ENCODE results near the gene PCSK6.

Gene PCSK6

GRCh38 chr15:101444807-101445508, 44.5 kb downstream of the PCSK6 start:
- H3K4me1 ChIP-seq (ENCODE audit: insufficient read depth, low read length, poor library complexity, severe bottlenecking) = no peaks in the 10 kb centered on the region
- no peak overlapping the region for H3K4me2 ChIP-seq (ENCODE audit: low read depth, low read length, poor library complexity, severe bottlenecking)
- H3K9me2 ChIP-seq (replicated peaks; ENCODE audit: low read depth, low read length) = no peaks in the 10 kb centered on the region
- no peak overlapping the region for H2AFZ ChIP-seq (ENCODE audit: low read length)
- H3K79me2 ChIP-seq (ENCODE audit: insufficient read depth, low read length) = no peaks in the 10 kb centered on the region
- no peaks in the 10 kb centered on the region for H3K36me3 ChIP-seq (ENCODE audit: insufficient read depth, low read length)
- no peak overlapping the region for H3K9ac ChIP-seq (ENCODE audit: low read depth, low read length, poor library complexity, severe bottlenecking)
- H3K4me3 ChIP-seq (ENCODE audit: low read length, poor library complexity, severe bottlenecking) = no peak overlapping the region
- no peaks in the 10 kb centered on the region for H3F3A ChIP-seq (ENCODE audit: low read depth)
- H3K9me3 ChIP-seq (ENCODE audit: insufficient read depth, low read depth, low read length) = peaks cover 7% of the 10 kb centered on the region; the same call in 1 of the 2 replicates
- H3K27me3 ChIP-seq (ENCODE audit: insufficient read depth, low read length, poor library complexity, severe bottlenecking) = no peaks in the 10 kb centered on the region
- no peak for TF ChIP-seq CTCF (conservative IDR thresholded peaks at IDR 0.05; ENCODE audit: low read length)
- no peak for TF ChIP-seq EZH2phosphoT487 (IDR thresholded peaks at IDR 0.05; ENCODE audit: borderline replicate concordance)
- H4K20me1 ChIP-seq (ENCODE audit: insufficient read depth, low read length, poor library complexity, severe bottlenecking) = no peaks in the 10 kb centered on the region

- Histone ChIP-seq H4K20me1 (ENCODE audit: insufficient read depth, low read length, poor library complexity, severe bottlenecking) (no peaks in the 10 kb centered on the region), H3K4me2 (ENCODE audit: low read depth, low read length, poor library complexity, severe bottlenecking) (no peak overlapping the region), H3K9me3 (ENCODE audit: insufficient read depth, low read depth, low read length) (peaks cover 7% of the 10 kb centered on the region; the same call in 1 of the 2 replicates), H3F3A (ENCODE audit: low read depth) (no peaks in the 10 kb centered on the region), H3K9ac (ENCODE audit: low read depth, low read length, poor library complexity, severe bottlenecking) (no peak overlapping the region), H3K36me3 (ENCODE audit: insufficient read depth, low read length) (no peaks in the 10 kb centered on the region), H3K9me2 (replicated peaks; ENCODE audit: low read depth, low read length) (no peaks in the 10 kb centered on the region), H2AFZ (ENCODE audit: low read length) (no peak overlapping the region), H3K79me2 (ENCODE audit: insufficient read depth, low read length) (no peaks in the 10 kb centered on the region), H3K4me1 (ENCODE audit: insufficient read depth, low read length, poor library complexity, severe bottlenecking) (no peaks in the 10 kb centered on the region), H3K27me3 (ENCODE audit: insufficient read depth, low read length, poor library complexity, severe bottlenecking) (no peaks in the 10 kb centered on the region), H3K4me3 (ENCODE audit: low read length, poor library complexity, severe bottlenecking) (no peak overlapping the region)
- TF ChIP-seq EZH2phosphoT487 (IDR thresholded peaks at IDR 0.05; ENCODE audit: borderline replicate concordance) = no peak
- TF ChIP-seq CTCF (conservative IDR thresholded peaks at IDR 0.05; ENCODE audit: low read length) = no peak
Measured at GRCh38 chr15:101444015-101444414, 45.5 kb downstream of the PCSK6 start.

GRCh38 chr15:101442272-101442671, 47.2 kb downstream of the PCSK6 start:
- no peaks in the 10 kb centered on the region for H3F3A ChIP-seq (ENCODE audit: low read depth)
- peaks cover 9% of the 10 kb centered on the region; the same call in 1 of the 2 replicates for H3K9me3 ChIP-seq (ENCODE audit: insufficient read depth, low read depth, low read length)
- no peak overlapping the region for H3K4me2 ChIP-seq (ENCODE audit: low read depth, low read length, poor library complexity, severe bottlenecking)
- no peak for TF ChIP-seq EZH2phosphoT487 (IDR thresholded peaks at IDR 0.05; ENCODE audit: borderline replicate concordance)
- TF ChIP-seq CTCF (conservative IDR thresholded peaks at IDR 0.05; ENCODE audit: low read length) = no peak
- no peak overlapping the region for H3K9ac ChIP-seq (ENCODE audit: low read depth, low read length, poor library complexity, severe bottlenecking)
- no peaks in the 10 kb centered on the region for H4K20me1 ChIP-seq (ENCODE audit: insufficient read depth, low read length, poor library complexity, severe bottlenecking)
- no peak overlapping the region for H3K4me3 ChIP-seq (ENCODE audit: low read length, poor library complexity, severe bottlenecking)
- H3K27me3 ChIP-seq (ENCODE audit: insufficient read depth, low read length, poor library complexity, severe bottlenecking) = no peaks in the 10 kb centered on the region
- no peaks in the 10 kb centered on the region for H3K36me3 ChIP-seq (ENCODE audit: insufficient read depth, low read length)
- no peak overlapping the region for H2AFZ ChIP-seq (ENCODE audit: low read length)
- H3K4me1 ChIP-seq (ENCODE audit: insufficient read depth, low read length, poor library complexity, severe bottlenecking) = no peaks in the 10 kb centered on the region
- H3K79me2 ChIP-seq (ENCODE audit: insufficient read depth, low read length) = no peaks in the 10 kb centered on the region
- H3K9me2 ChIP-seq (replicated peaks; ENCODE audit: low read depth, low read length) = no peaks in the 10 kb centered on the region
